Mesendoderm (in vitro differentiated cells): ENCODE data around the gene ERC2.

Experiments
- DNase-seq: peaks from one replicate; pipeline ENCODE4 v3.0.0; 2013
- H2AK5ac ChIP-seq: 2 replicates; pipeline ENCODE4 v1.6.1; 2013; ENCODE audit warnings: low read length, inconsistent platforms
- H2BK120ac ChIP-seq: 2 replicates; pipeline ENCODE4 v1.6.1; 2013; ENCODE audit warnings: low read depth, mild to moderate bottlenecking, low read length, moderate library complexity, mixed read lengths
- H2BK15ac ChIP-seq: replicated peaks from 2 replicates; pipeline ENCODE4 v1.6.1; 2013; ENCODE audit warnings: low read depth, mild to moderate bottlenecking, moderate library complexity
- H2BK5ac ChIP-seq: 2 replicates; pipeline ENCODE4 v1.6.1; 2013; ENCODE audit warnings: low read length, inconsistent platforms
- H3K18ac ChIP-seq: 2 replicates; pipeline ENCODE4 v1.6.1; 2013; ENCODE audit warnings: mild to moderate bottlenecking, low read length, mixed read lengths
- H3K23ac ChIP-seq: one replicate; pipeline ENCODE4 v1.6.1; 2013; ENCODE audit warnings: low read length
- H3K27ac ChIP-seq: 2 replicates; pipeline ENCODE4 v1.5.1; 2013; ENCODE audit warnings: low read depth, mild to moderate bottlenecking, inconsistent platforms, low read length, moderate library complexity
- H3K27me3 ChIP-seq: 2 replicates; pipeline ENCODE4 v1.6.1; 2013; ENCODE audit warnings: low read length, control low read depth, mild to moderate bottlenecking, inconsistent platforms; ENCODE audit not compliant: insufficient read depth, poor library complexity
- H3K36me3 ChIP-seq: 2 replicates; pipeline ENCODE4 v1.6.1; 2013; ENCODE audit warnings: low read length, inconsistent platforms; ENCODE audit not compliant: control insufficient read depth, insufficient read depth
- H3K4ac ChIP-seq: one replicate; pipeline ENCODE4 v1.6.1; 2013; ENCODE audit warnings: low read depth, mild to moderate bottlenecking, low read length, moderate library complexity
- H3K4me1 ChIP-seq: 2 replicates; pipeline ENCODE4 v1.6.1; 2013; ENCODE audit warnings: low read depth, low read length, inconsistent platforms; ENCODE audit not compliant: control insufficient read depth
- H3K4me2 ChIP-seq: 2 replicates; pipeline ENCODE4 v1.6.1; 2013; ENCODE audit warnings: low read length
- H3K4me3 ChIP-seq: 2 replicates; pipeline ENCODE4 v1.5.1; 2013; ENCODE audit warnings: mild to moderate bottlenecking, low read length
- H3K56ac ChIP-seq: one replicate; pipeline ENCODE4 v1.6.1; 2013; ENCODE audit warnings: low read length
- H3K79me1 ChIP-seq: 2 replicates; pipeline ENCODE4 v1.6.1; 2013; ENCODE audit warnings: low read length, inconsistent platforms
- H3K79me2 ChIP-seq: 2 replicates; pipeline ENCODE4 v1.6.1; 2013; ENCODE audit warnings: mild to moderate bottlenecking, low read length; ENCODE audit not compliant: control insufficient read depth, insufficient read depth
- H3K9ac ChIP-seq: 2 replicates; pipeline ENCODE4 v1.6.1; 2013; ENCODE audit warnings: low read length, inconsistent platforms
- H4K5ac ChIP-seq: one replicate; pipeline ENCODE4 v1.6.1; 2013; ENCODE audit warnings: low read length
- H4K8ac ChIP-seq: one replicate; pipeline ENCODE4 v1.6.1; 2013; ENCODE audit warnings: low read depth, mild to moderate bottlenecking, control low read depth, low read length, moderate library complexity
- WGBS: extraction: QIAGEN DNeasy Blood & Tissue Kit; methylation state at CpG from one replicate; pipeline ENCODE4 v1.1.7; 2013; ENCODE audit warnings: low lambda C conversion rate, missing lambda C conversion rate; ENCODE audit not compliant: insufficient coverage; ENCODE audit errors: extremely low coverage; 5-methylcytosine and 5-hydroxymethylcytosine counted together

ERC2 gene

DNA sequence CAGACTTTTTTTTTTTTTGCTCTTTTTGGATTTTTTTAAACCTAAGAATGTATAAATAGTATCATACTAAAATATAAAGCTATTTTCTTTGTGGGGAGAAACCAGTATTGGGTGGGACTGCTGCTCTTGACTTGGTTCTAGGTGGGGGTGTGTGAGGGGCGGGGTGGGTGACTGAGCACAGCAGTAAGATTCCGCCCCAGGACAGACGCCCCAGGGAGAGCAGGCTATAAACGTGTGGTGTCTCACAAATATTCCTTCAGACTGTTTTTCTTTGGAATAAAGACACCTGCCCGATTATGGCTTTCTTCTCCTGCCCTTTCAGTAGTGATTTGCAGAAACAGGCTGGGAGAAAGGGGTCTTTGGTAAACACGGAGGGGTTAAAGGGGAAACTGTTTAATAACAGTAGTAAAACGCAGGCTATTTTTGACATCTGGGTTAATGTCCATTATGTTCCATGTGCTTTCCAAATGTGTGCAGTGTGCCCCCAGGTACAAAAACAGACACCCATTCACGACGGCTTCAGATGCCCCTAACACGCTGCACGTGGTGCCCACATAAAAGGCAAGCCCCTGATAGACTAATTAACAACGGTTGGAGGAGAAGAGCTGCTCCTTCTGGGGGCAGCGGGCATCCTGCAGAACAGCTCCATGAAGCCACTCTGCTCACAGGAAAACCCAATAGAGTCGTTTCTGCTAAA, 952.6 kb downstream of the ERC2 start:
- DNase-seq = no peak
- Histone ChIP-seq H4K8ac (no peak overlapping the region), H3K79me1 (no peaks in the 10 kb centered on the region), H3K27ac (no peak overlapping the region), H4K5ac (no peak overlapping the region), H3K23ac (no peak overlapping the region), H2BK5ac (no peak overlapping the region), H3K9ac (no peak overlapping the region), H3K4me1 (peaks cover 8% of the 10 kb centered on the region), H3K36me3 (no peaks in the 10 kb centered on the region), H2BK15ac (no peak overlapping the region), H3K4ac (no peak overlapping the region), H3K4me3 (no peak overlapping the region), H3K79me2 (no peaks in the 10 kb centered on the region), H3K27me3 (no peaks in the 10 kb centered on the region), H3K4me2 (no peak overlapping the region), H2AK5ac (no peak overlapping the region), H2BK120ac (no peak overlapping the region), H3K18ac (peak overlapping the region; percentile 35), H3K56ac (no peak overlapping the region)
- WGBS = no CpG with 5 or more reads among the region's 14 CpGs

DNA sequence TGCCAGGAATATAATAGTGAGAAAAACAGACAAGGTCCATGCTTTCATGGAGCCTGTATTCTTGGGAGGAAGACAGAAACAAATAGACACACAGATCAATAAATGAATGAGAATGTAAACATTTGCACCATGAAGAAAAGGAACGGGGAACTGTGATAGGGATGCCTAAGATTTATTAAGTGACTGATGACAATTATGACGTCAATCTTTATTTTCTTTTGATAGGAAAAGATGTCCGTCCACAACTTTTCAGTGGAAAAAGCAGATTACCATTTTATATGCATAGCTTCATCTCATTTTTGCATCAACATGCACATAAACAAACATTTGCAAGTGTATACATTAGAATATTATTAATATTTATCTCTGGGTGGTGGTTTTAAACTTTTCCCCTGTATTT, 953.3 kb downstream of the ERC2 start:
- Histone ChIP-seq H3K27ac (no peak overlapping the region), H3K4ac (no peak overlapping the region), H2AK5ac (no peak overlapping the region), H3K79me2 (no peaks in the 10 kb centered on the region), H3K27me3 (no peaks in the 10 kb centered on the region), H3K23ac (no peak overlapping the region), H3K79me1 (no peaks in the 10 kb centered on the region), H4K5ac (no peak overlapping the region), H3K4me2 (no peak overlapping the region), H3K9ac (no peak overlapping the region), H3K56ac (no peak overlapping the region), H3K4me3 (no peak overlapping the region), H2BK15ac (no peak overlapping the region), H3K36me3 (no peaks in the 10 kb centered on the region), H3K18ac (no peak overlapping the region), H4K8ac (no peak overlapping the region), H2BK5ac (no peak overlapping the region), H3K4me1 (peaks cover 8% of the 10 kb centered on the region), H2BK120ac (no peak overlapping the region)
- no CpG with 5 or more reads among the region's 3 CpGs for WGBS
- no peak for DNase-seq

DNA sequence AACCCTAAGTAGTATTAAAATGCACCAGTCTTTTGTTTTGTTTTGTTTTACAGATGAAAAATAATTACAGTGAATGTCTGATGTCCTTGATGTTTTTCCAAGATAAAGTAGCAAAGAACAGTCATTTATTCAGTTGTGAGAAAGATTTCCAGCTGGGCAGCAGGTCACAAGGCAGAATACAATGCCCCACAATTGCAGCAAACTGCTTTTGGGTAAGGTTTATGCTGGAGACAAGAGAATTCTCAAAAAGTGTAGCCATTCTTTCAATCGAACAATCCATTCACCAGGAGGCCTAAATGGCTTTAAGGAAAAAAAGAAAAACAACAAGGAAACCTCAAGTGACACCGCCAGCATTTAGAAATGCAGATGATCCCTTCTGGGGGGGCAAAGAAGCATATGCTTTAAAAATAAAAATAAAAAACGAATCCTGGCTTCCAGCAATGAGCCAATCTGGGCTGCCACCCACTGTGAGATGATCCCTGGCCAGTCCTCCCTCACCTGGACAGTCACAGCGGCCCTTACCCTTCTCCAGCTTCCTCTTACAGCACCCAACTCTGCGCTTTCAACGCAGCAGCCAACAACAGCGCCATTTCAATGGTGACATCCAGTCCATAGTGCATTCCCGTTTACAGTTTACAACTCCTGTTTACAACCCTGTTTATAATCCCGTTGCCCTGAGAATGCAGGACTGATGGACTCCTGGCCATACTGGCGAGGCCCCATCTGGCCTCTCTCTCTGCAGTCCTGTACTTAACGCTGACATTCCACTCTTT, 955.5 kb downstream of the ERC2 start:
- no peak overlapping the region for H4K8ac ChIP-seq
- no peak overlapping the region for H3K9ac ChIP-seq
- peaks cover 8% of the 10 kb centered on the region for H3K4me1 ChIP-seq
- H2BK15ac ChIP-seq = no peak overlapping the region
- no peaks in the 10 kb centered on the region for H3K36me3 ChIP-seq
- no peaks in the 10 kb centered on the region for H3K79me2 ChIP-seq
- H2AK5ac ChIP-seq = no peak overlapping the region
- WGBS = no CpG with 5 or more reads among the region's 11 CpGs
- H2BK120ac ChIP-seq = no peak overlapping the region
- no peak for DNase-seq
- no peak overlapping the region for H3K4ac ChIP-seq
- no peak overlapping the region for H2BK5ac ChIP-seq
- H3K4me2 ChIP-seq = no peak overlapping the region
- peak overlapping the region; percentile 70 for H3K23ac ChIP-seq
- H3K79me1 ChIP-seq = no peaks in the 10 kb centered on the region
- no peak overlapping the region for H3K4me3 ChIP-seq
- H3K18ac ChIP-seq = no peak overlapping the region
- no peak overlapping the region for H3K27ac ChIP-seq
- no peak overlapping the region for H4K5ac ChIP-seq
- peak overlapping the region; percentile 26 for H3K56ac ChIP-seq
- H3K27me3 ChIP-seq = no peaks in the 10 kb centered on the region

DNA sequence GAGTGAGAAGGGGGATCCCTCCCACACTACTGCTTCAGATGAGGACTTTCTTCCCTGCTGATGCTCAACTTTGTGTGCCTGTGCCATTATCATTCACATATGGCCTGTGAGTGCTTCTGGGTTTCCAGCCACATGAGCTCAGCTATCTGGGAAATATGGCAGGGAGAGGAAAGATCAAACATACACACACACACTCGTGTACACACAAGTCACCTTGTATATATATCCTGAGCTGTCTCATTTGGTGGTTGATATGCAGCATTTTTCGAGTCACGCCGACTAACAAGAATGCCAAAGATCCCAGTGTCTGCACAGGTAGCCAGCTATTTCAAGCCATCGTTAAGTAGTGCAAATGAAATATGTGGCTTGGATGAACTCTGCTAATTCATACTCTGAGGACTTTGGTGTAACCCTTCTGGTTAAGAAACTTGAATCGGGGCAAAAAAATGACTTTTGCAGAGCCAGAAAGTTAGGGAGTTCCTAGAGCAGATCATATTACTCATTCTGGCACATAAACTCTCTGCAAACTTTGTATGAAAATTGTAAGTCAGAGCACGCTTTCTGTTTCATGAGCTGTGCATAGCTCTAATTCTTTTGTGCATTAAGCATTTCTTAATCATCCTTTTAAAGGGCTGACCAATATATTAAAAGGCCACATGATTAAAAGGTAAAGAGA, 956.2 kb downstream of the ERC2 start:
- Histone ChIP-seq H3K4me2 (no peak overlapping the region), H3K79me1 (no peaks in the 10 kb centered on the region), H3K4me3 (no peak overlapping the region), H3K27me3 (no peaks in the 10 kb centered on the region), H3K18ac (no peak overlapping the region), H3K9ac (no peak overlapping the region), H2BK5ac (no peak overlapping the region), H4K5ac (no peak overlapping the region), H2AK5ac (no peak overlapping the region), H2BK15ac (no peak overlapping the region), H3K79me2 (no peaks in the 10 kb centered on the region), H3K23ac (no peak overlapping the region), H3K36me3 (no peaks in the 10 kb centered on the region), H2BK120ac (peak overlapping the region; percentile 21), H3K27ac (no peak overlapping the region), H4K8ac (no peak overlapping the region), H3K4me1 (peaks cover 8% of the 10 kb centered on the region), H3K4ac (no peak overlapping the region), H3K56ac (no peak overlapping the region)
- no CpG with 5 or more reads among the region's 7 CpGs for WGBS
- no peak for DNase-seq

DNA sequence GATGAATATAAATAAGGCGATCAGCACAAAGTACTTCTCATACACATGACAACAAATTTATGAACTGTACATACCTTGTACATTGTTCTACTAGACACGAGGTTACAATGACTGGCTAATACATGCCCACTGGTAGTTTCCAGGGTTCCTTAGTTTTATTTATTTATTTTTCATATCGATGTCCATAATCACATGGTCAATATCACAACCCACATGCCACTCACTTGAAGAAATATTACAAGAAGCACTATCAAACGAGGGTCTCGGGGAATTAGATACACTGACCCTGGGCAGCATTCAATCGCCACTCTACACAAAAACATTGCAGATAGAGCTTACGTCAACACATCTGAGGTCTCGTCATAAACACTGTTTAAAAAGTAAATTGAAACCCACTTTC, 959.9 kb downstream of the ERC2 start:
- DNase-seq = no peak
- H2BK15ac ChIP-seq = no peak overlapping the region
- no peaks in the 10 kb centered on the region for H3K79me1 ChIP-seq
- no peak overlapping the region for H3K27ac ChIP-seq
- no peak overlapping the region for H3K4me2 ChIP-seq
- no peak overlapping the region for H2BK120ac ChIP-seq
- H3K4me3 ChIP-seq = no peak overlapping the region
- no CpG with 5 or more reads among the region's 8 CpGs for WGBS
- H4K8ac ChIP-seq = no peak overlapping the region
- no peak overlapping the region for H3K4ac ChIP-seq
- no peak overlapping the region for H3K9ac ChIP-seq
- H2BK5ac ChIP-seq = no peak overlapping the region
- no peaks in the 10 kb centered on the region for H3K27me3 ChIP-seq
- H3K36me3 ChIP-seq = no peaks in the 10 kb centered on the region
- no peak overlapping the region for H4K5ac ChIP-seq
- no peak overlapping the region for H3K18ac ChIP-seq
- no peaks in the 10 kb centered on the region for H3K79me2 ChIP-seq
- H3K4me1 ChIP-seq = peaks cover 4% of the 10 kb centered on the region
- no peak overlapping the region for H3K23ac ChIP-seq
- H2AK5ac ChIP-seq = no peak overlapping the region
- H3K56ac ChIP-seq = no peak overlapping the region
